Muscle layer of colon (tissue), 2 donors: ENCODE measurements around the gene HDAC6.
"Not testable (repeated sequence)": the region's sequence is repeated elsewhere in the genome, so short reads cannot be mapped to it uniquely, and the experiment has no call there.

Source experiments
- H3K27ac ChIP-seq: one replicate; pipeline ENCODE4 v1.7.0; 2013; ENCODE audit warnings: low read depth, mild to moderate bottlenecking, low read length, moderate library complexity
- H3K27me3 ChIP-seq, 2 donors: one replicate each; pipeline ENCODE4 v1.7.0; 2013; ENCODE audit warnings: low read length in 2 of 2, mild to moderate bottlenecking in 2 of 2; ENCODE audit not compliant: insufficient read depth in 2 of 2, control insufficient read depth in 1 of 2
- H3K36me3 ChIP-seq: one replicate; pipeline ENCODE4 v1.7.0; 2013; ENCODE audit warnings: mild to moderate bottlenecking, low read length; ENCODE audit not compliant: insufficient read depth
- H3K4me1 ChIP-seq: one replicate; pipeline ENCODE4 v1.7.0; 2013; ENCODE audit warnings: mild to moderate bottlenecking, low read length; ENCODE audit not compliant: insufficient read depth
- H3K4me3 ChIP-seq, 2 donors: one replicate each; pipeline ENCODE4 v1.7.0; 2013; ENCODE audit warnings: low read length in 2 of 2, low read depth in 1 of 2, mild to moderate bottlenecking in 1 of 2, moderate library complexity in 1 of 2
- H3K9ac ChIP-seq: one replicate; pipeline ENCODE4 v1.7.0; 2013; ENCODE audit warnings: low read length
- H3K9me3 ChIP-seq: one replicate; pipeline ENCODE4 v1.7.0; 2013; ENCODE audit warnings: mild to moderate bottlenecking, low read length
- donor health status: abdominal sarcoma.
- donor health status: Adenocarcinoma of cecum.

HDAC6 gene

DNA sequence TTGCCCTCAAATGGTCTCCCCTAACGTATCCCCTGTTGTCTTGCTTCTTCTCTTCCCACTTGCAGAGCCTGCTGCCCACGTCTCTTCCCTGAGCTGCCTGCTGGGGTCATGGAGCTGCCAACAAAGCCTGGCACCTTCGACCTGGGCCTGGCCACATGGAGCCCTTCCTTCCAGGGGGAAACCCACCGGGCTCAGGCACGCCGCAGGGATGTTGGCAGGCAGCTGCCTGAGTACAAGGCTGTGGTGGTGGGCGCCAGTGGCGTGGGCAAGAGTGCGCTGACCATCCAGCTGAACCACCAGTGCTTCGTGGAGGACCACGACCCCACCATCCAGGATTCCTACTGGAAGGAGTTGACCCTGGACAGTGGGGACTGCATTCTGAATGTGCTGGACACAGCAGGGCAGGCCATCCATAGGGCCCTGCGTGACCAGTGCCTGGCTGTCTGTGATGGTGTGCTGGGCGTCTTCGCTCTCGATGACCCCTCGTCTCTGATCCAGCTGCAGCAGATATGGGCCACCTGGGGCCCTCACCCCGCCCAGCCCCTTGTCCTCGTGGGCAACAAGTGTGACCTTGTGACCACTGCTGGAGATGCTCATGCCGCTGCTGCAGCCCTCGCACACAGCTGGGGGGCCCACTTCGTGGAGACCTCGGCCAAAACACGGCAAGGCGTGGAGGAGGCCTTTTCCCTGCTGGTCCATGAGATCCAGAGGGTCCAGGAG is 27.3 kb downstream of the HDAC6 start:
- no peaks in the 10 kb centered on the region for H3K36me3 ChIP-seq
- H3K27me3 ChIP-seq, result peaks cover 20 to 30% of the 10 kb centered on the region in 2 donors
- H3K4me1 ChIP-seq, result no peaks in the 10 kb centered on the region
- H3K27ac ChIP-seq, result no peak overlapping the region
- no peak overlapping the region for H3K4me3 ChIP-seq
- H3K9ac ChIP-seq, result no peak overlapping the region
- no peaks in the 10 kb centered on the region for H3K9me3 ChIP-seq

DNA sequence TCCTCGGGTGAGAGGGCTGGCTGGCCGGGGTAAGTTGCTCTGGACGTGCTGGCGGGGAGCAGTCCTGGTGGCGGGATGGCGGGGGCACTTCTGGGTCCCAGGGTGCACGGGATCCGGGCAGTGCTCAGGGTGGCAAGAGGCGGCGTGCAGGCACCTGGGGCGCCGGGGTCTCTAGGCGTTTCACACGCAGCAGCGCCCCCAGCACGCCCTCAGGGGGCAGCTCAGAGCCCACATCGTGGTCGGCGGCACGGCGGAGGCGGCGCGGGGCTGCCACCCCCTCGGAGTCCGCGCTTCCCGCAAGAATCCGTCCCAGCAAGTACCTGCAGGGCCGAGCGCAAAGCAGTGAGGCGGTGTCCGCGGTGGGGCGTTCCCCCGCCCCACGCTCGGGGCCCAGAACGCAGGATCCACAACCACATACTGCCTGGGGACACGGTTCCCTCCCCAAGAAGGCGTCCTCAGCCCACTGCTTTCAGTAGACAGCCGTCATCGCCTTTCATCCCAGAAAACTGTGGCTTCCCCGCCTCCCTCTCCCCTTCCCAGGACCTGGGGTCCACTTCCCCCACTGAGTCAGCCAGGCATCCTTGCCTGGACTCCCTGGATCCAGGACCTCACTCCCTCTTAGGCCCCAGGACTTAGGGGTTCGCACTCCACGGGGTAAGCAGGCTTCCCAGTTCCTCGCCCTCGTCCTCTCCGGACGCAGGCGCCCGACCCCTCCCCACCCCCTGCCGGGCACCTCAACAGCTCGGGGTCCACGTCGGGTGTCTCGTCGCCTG is 29.5 kb downstream of the HDAC6 start:
- H3K27me3 ChIP-seq, result peaks cover 28 to 40% of the 10 kb centered on the region in 2 donors

DNA sequence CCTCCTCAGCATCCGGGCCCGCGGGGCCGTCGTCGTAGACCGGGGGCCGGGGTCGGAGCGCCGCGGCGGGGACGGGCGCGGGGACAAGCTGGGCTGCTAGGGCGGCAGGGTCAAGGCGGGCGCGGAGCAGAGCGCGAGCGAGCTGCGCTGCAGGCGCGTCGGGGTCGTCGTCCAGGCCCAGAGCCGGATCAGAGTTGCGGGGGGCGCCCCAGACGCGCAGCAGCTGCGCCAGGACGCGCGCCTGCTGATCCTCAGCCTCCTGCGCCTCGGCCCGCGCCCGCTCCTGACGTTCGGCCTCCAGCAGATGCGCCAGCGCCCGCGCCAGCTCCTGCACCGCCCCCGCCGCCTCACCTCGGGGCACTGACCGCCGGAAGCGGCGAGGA is 30.0 kb downstream of the HDAC6 start:
- Histone ChIP-seq H3K9ac (no peak overlapping the region), H3K4me1 (no peaks in the 10 kb centered on the region), H3K27ac (no peak overlapping the region), H3K4me3 (no peak overlapping the region), H3K36me3 (no peaks in the 10 kb centered on the region), H3K27me3 (peaks cover 28 to 40% of the 10 kb centered on the region in 2 donors), H3K9me3 (no peaks in the 10 kb centered on the region)

More for the DNA sequence above, 29.5 kb downstream of the HDAC6 start:
- Histone ChIP-seq H3K9me3 (no peaks in the 10 kb centered on the region), H3K36me3 (no peaks in the 10 kb centered on the region), H3K9ac (no peak overlapping the region), H3K4me3 (no peak overlapping the region), H3K27ac (no peak overlapping the region), H3K4me1 (no peaks in the 10 kb centered on the region)

DNA sequence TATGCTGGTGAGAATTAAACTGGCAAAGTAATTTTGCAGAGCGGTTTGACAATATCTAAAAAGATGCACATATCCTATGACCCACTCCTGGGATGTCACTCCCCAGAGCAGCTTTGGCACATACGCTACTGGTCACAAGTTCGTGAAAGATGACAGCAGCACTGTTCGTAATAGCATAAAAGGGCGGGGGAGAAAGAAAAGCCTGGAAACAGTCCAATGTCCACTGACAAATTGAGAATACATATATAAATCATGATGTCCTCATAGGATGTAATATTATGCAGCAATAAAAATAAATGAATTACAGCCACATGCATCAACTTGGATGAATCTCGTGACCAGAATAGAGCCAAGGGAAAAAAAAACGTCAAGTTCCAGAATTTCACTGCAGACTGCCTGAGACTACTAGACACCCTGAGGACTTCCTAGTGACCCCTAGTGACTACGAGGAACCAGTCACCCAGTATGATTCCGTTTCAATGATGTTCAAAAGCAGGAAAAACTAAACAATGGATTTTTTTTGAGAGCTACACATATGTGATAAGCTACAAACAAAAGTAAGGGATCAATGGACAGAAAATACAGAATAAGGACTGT is 31.8 kb downstream of the HDAC6 start:
- H3K4me3 ChIP-seq, result no peak overlapping the region

DNA sequence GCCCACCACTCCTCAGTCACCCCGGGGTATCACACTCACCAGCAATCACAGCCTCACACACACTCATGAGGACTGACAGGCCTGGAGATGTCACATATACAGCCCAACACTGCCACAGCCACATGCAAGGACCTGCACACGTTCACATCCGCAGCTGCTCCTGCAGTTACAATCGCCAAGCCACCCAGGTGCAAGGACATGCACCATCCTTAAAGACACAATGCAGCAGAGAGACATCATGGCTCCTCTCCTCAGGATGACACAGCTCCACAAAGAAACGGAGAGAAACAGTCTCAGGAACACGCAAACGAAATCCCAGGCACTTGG is 32.5 kb downstream of the HDAC6 start:
- Histone ChIP-seq H3K4me3 (no peak overlapping the region), H3K27ac (no peak overlapping the region)

More for the DNA sequence above, 31.8 kb downstream of the HDAC6 start:
- Histone ChIP-seq H3K9me3 (no peaks in the 10 kb centered on the region), H3K9ac (no peak overlapping the region), H3K4me1 (no peaks in the 10 kb centered on the region), H3K36me3 (no peaks in the 10 kb centered on the region), H3K27ac (no peak overlapping the region), H3K27me3 (peaks cover 28 to 40% of the 10 kb centered on the region in 2 donors)

DNA sequence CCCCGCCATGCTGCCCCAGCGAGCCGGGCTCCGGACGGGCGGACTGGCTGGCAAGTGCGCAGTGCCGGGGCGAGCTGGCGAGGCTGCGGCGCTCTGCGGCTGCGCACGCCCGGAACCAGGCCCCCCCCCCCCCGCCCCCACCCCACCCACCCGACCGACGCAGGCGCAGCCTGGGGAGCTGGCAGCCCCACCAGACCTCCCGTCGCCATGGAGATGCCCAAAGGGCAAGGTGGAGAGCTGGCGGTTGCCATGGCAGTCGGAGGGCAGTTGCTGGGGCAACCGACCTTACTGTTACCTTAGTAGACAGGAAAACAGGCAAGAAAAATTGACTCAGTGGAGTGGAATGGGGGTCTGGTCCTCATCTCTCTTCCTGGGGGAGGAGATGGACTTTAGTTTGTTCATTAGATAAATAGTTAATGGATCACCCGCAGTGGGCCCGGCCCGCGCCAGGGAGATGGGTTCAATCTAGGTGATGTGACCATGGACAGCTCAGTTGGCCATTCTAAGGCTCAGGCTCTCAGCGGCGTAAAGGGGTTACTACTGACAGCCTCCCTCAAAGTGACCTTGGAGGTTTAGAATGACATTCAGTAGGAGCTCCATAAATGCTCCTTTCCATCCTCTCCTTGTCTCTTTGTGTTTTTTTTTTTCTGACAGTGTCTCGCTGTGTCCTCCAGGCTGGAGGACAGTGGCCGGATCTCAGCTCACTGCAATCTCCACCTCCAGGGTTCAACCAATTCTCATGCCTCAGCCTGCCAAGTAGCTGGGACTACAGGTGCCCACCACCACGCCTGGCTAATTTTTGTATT is 33.9 kb downstream of the HDAC6 start, which contains the start of gene PCSK1N:
TSS of gene PCSK1N (minus strand) at position 87 of the 806 bp plus-strand sequence. CDS start at position 9, 78 bp downstream.
- Histone ChIP-seq H3K9ac (no peak within 1 kb of the TSS), H3K36me3 (no peaks in the 10 kb centered on the region), H3K27ac (no peak within 1 kb of the TSS), H3K9me3 (no peaks in the 10 kb centered on the region), H3K4me3 (no peak within 1 kb of the TSS), H3K27me3 (peaks cover 28 to 36% of the 10 kb centered on the region in 2 donors), H3K4me1 (no peaks in the 10 kb centered on the region)

More for the DNA sequence above, 32.5 kb downstream of the HDAC6 start:
- Histone ChIP-seq H3K36me3 (no peaks in the 10 kb centered on the region), H3K4me1 (no peaks in the 10 kb centered on the region), H3K9me3 (no peaks in the 10 kb centered on the region), H3K9ac (no peak overlapping the region), H3K27me3 (peaks cover 28 to 40% of the 10 kb centered on the region in 2 donors)

DNA sequence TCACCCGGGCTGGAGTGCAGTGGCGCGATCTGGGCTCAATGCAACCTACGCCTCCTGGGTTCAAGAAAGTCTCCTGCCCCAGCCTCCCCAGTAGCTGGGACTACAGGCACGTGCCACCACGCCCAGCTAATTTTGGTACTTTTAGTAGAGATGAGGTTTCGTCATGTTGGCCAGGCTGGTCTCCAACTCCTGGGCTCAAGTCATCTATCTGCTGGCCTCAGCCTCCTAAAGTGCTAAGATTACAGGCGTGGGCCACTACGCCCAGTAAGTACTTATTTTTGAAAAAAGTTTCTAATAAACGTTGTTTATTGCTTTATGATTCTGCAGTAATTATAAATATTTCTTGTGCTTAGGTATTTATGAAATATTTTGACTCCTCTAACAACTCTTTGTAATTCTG is 37.8 kb downstream of the HDAC6 start:
- Histone ChIP-seq H3K27ac (no peak overlapping the region), H3K4me1 (no peaks in the 10 kb centered on the region), H3K9ac (no peak overlapping the region), H3K36me3 (no peaks in the 10 kb centered on the region), H3K27me3 (peaks cover 3 to 6% of the 10 kb centered on the region in 2 donors), H3K9me3 (no peaks in the 10 kb centered on the region), H3K4me3 (no peak overlapping the region)

DNA sequence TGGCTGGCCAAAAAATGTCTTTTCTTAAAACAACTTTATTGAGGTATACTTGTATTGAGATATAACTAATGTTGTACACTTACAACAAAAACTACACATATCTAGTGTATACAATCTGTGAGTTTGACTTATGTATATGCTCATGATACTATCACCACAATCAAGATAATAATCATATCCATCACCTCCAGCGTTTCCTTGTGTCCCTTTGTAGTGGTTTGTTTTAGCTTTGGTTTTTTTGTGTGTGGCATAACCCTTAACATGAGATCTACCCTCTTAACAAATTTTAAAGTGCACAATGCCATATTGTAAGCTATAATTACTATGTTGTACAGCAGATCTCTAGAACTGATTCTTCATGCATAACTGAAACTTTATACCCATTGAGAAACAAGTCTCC is 47.0 kb downstream of the HDAC6 start:
- no peaks in the 10 kb centered on the region for H3K27me3 ChIP-seq
- no peaks in the 10 kb centered on the region for H3K4me1 ChIP-seq
- H3K27ac ChIP-seq, result no peak overlapping the region
- no peak overlapping the region for H3K4me3 ChIP-seq
- H3K9me3 ChIP-seq, result no peaks in the 10 kb centered on the region
- H3K36me3 ChIP-seq, result no peaks in the 10 kb centered on the region
- H3K9ac ChIP-seq, result no peak overlapping the region

DNA sequence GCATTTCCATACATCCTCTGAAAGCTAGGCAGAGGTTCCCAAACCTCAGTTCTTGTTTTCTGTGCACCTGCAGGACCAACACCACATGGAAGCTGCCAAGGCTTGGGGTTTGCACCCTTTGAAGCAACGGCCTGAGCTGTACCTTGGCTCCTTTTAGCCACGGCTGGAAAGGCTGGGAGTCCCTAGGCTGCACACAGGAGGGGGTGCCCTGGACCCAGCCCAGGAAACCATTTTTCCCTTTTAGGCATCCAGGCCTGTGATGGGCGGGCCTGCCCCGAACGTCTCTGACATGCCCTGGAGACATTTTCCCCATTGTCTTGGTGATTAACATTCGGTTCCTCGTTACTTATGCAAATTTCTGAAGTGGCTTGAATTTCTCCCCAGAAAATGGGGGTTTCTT is 51.0 kb downstream of the HDAC6 start:
- H3K4me1 ChIP-seq, result no peaks in the 10 kb centered on the region
- H3K9ac ChIP-seq, result no peak overlapping the region
- no peak overlapping the region for H3K27ac ChIP-seq
- no peaks in the 10 kb centered on the region for H3K9me3 ChIP-seq
- H3K27me3 ChIP-seq, result no peaks in the 10 kb centered on the region
- H3K4me3 ChIP-seq, result no peak overlapping the region
- H3K36me3 ChIP-seq, result no peaks in the 10 kb centered on the region

DNA sequence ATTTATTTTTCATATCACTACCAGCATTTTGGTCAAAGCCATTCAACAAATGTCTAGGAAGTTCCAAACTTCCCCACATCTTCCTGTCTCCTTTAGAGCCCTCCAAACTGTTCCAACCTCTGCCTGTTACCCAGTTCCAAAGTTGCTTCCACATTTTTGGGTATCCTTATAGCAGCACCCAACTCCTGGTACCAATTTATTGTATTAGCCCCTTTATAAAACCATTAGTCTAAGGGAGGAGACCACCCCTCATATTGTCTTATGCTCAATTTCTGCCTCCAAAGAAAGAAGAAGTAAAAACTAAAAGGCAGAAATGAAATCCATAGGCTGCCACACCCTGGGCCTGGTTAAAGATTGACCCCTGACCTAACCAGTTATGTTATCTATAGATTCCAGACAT is 51.6 kb downstream of the HDAC6 start:
- H3K9me3 ChIP-seq, H3K27me3 ChIP-seq, H3K9ac ChIP-seq, H3K4me3 ChIP-seq, H3K36me3 ChIP-seq, H3K27ac ChIP-seq, H3K4me1 ChIP-seq: not testable (repeated sequence)
